ENCODE data around the gene CCDC9B.

DNA sequence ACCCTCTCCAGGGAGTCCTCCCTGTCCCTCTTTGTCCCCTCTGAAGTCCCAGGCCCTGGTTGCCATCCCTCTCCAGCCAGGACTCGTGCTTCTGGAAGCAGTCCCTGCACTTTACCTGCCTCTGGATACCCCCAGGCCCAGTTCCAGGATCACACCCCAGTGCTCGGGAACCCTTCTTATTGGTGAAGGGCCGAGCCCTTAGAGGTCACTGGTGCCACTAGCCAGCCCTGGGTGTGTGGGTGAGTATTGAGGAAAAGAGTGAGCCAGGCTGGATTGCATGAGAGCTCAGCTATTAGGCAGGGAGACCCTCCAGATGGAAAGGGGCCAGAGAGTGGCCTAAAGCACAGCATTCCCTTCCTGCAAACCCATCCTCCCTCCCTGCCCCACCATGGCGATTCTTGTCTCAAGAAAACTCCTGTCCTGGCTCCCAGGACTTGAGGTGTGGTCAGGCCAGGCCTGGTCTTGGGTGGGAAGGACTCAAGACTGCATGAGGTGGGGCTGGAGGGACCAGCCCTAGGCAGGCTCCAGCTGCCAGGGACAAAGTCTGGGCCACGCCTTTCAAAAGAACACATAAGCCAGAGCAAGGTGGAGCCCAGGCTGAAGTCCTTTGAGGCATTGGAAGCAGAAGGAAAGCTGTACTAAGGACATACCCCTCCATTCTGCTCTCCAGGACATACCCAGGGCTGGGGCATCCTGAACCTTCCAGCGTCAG, 5.3 kb upstream of the CCDC9B start:
- TF ChIP-seq, protein P1, sequence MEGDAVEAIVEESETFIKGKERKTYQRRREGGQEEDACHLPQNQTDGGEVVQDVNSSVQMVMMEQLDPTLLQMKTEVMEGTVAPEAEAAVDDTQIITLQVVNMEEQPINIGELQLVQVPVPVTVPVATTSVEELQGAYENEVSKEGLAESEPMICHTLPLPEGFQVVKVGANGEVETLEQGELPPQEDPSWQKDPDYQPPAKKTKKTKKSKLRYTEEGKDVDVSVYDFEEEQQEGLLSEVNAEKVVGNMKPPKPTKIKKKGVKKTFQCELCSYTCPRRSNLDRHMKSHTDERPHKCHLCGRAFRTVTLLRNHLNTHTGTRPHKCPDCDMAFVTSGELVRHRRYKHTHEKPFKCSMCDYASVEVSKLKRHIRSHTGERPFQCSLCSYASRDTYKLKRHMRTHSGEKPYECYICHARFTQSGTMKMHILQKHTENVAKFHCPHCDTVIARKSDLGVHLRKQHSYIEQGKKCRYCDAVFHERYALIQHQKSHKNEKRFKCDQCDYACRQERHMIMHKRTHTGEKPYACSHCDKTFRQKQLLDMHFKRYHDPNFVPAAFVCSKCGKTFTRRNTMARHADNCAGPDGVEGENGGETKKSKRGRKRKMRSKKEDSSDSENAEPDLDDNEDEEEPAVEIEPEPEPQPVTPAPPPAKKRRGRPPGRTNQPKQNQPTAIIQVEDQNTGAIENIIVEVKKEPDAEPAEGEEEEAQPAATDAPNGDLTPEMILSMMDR (IDR thresholded peaks at IDR 0.05): no peak
- TF ChIP-seq, protein P2, sequence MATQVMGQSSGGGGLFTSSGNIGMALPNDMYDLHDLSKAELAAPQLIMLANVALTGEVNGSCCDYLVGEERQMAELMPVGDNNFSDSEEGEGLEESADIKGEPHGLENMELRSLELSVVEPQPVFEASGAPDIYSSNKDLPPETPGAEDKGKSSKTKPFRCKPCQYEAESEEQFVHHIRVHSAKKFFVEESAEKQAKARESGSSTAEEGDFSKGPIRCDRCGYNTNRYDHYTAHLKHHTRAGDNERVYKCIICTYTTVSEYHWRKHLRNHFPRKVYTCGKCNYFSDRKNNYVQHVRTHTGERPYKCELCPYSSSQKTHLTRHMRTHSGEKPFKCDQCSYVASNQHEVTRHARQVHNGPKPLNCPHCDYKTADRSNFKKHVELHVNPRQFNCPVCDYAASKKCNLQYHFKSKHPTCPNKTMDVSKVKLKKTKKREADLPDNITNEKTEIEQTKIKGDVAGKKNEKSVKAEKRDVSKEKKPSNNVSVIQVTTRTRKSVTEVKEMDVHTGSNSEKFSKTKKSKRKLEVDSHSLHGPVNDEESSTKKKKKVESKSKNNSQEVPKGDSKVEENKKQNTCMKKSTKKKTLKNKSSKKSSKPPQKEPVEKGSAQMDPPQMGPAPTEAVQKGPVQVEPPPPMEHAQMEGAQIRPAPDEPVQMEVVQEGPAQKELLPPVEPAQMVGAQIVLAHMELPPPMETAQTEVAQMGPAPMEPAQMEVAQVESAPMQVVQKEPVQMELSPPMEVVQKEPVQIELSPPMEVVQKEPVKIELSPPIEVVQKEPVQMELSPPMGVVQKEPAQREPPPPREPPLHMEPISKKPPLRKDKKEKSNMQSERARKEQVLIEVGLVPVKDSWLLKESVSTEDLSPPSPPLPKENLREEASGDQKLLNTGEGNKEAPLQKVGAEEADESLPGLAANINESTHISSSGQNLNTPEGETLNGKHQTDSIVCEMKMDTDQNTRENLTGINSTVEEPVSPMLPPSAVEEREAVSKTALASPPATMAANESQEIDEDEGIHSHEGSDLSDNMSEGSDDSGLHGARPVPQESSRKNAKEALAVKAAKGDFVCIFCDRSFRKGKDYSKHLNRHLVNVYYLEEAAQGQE (IDR thresholded peaks at IDR 0.05): no peak
- TF ChIP-seq POLR2A (IDR thresholded peaks at IDR 0.05; ENCODE audit: low read length) (no peak), RNF2 (IDR thresholded peaks at IDR 0.05; ENCODE audit: borderline replicate concordance, low read depth) (no peak), CHD2 (IDR thresholded peaks at IDR 0.05; ENCODE audit: low read length, partially characterized antibody) (no peak)
